NB4 (cell line): Measurements from ENCODE around the gene CHMP3.
"Not testable (repeated sequence)": the region's sequence is repeated elsewhere in the genome, so short reads cannot be mapped to it uniquely, and the experiment has no call there.

Experiments used
- DNase-seq: peaks from one replicate; pipeline ENCODE4 v3.0.0; 2010; ENCODE audit warnings: low read depth
- H3K4me3 ChIP-seq: one replicate; pipeline ENCODE4 v1.5.1; 2011; ENCODE audit warnings: mild to moderate bottlenecking, low read depth, low read length, moderate library complexity
- MYC ChIP-seq: IDR thresholded peaks from 2 replicates; pipeline ENCODE4 v1.6.1; 2011; ENCODE audit warnings: low read depth, low read length
- POLR2A ChIP-seq: IDR thresholded peaks from 2 replicates; pipeline ENCODE4 v1.6.1; 2011; ENCODE audit warnings: mild to moderate bottlenecking; ENCODE audit not compliant: insufficient read length; ENCODE audit errors: extremely low read depth
- TF ChIP-seq, protein P1 (sequence below): IDR thresholded peaks from 2 replicates; pipeline ENCODE4 v1.6.1; 2011; ENCODE audit warnings: low read depth, low read length
- TF ChIP-seq, protein P2 (sequence below): IDR thresholded peaks from one replicate; pipeline ENCODE4 v1.5.1; 2012; ENCODE audit warnings: low read depth, low read length

CHMP3 gene

DNA sequence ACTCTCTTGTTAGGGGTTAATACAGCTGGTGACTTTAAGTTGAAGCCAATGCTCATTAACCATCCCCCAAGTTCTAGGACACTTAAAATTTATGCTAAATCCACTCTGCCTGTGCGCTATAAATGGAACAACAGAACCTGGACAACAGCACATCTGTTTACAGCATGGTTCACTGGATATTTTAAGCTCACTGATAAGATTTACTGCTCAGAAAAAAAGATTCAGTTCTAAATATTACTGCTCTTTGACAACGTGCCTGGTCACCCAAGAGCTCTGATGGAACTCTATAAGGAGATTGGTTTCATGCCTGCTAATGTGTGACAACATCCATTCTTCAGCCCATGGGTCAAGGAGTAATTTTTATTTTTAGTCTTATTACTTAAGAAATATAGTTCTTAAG, 32.9 kb upstream of the CHMP3 start:
- no peak overlapping the region for H3K4me3 ChIP-seq
- no peak for DNase-seq
- TF ChIP-seq, protein P1, sequence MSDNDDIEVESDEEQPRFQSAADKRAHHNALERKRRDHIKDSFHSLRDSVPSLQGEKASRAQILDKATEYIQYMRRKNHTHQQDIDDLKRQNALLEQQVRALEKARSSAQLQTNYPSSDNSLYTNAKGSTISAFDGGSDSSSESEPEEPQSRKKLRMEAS = no peak
- no peak for TF ChIP-seq POLR2A
- TF ChIP-seq MYC = no peak
- TF ChIP-seq, protein P2, sequence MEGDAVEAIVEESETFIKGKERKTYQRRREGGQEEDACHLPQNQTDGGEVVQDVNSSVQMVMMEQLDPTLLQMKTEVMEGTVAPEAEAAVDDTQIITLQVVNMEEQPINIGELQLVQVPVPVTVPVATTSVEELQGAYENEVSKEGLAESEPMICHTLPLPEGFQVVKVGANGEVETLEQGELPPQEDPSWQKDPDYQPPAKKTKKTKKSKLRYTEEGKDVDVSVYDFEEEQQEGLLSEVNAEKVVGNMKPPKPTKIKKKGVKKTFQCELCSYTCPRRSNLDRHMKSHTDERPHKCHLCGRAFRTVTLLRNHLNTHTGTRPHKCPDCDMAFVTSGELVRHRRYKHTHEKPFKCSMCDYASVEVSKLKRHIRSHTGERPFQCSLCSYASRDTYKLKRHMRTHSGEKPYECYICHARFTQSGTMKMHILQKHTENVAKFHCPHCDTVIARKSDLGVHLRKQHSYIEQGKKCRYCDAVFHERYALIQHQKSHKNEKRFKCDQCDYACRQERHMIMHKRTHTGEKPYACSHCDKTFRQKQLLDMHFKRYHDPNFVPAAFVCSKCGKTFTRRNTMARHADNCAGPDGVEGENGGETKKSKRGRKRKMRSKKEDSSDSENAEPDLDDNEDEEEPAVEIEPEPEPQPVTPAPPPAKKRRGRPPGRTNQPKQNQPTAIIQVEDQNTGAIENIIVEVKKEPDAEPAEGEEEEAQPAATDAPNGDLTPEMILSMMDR = no peak

DNA sequence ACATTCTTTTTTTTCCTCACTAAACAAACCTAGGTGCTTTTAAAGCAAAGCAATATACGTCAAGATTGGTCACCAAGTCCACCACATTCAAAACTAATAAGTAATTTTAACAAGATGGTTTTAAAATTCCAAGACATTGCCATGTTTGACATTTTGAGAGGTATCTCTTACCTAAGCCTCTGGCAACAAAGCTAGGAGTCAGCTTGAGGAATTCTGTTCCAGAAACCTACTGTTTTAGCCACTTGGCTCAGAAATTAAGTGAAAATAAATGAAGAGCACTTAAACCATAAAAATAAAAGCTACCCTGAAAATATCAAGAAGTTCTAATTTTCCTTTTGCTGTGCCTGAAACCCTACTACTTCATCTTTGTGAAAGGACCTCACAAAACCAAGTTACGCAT, 30.0 kb upstream of the CHMP3 start:
- TF ChIP-seq, protein P1 = no peak
- TF ChIP-seq, protein P2 = no peak
- TF ChIP-seq POLR2A = no peak
- TF ChIP-seq MYC = no peak
- DNase-seq = no peak
- H3K4me3 ChIP-seq = no peak overlapping the region

DNA sequence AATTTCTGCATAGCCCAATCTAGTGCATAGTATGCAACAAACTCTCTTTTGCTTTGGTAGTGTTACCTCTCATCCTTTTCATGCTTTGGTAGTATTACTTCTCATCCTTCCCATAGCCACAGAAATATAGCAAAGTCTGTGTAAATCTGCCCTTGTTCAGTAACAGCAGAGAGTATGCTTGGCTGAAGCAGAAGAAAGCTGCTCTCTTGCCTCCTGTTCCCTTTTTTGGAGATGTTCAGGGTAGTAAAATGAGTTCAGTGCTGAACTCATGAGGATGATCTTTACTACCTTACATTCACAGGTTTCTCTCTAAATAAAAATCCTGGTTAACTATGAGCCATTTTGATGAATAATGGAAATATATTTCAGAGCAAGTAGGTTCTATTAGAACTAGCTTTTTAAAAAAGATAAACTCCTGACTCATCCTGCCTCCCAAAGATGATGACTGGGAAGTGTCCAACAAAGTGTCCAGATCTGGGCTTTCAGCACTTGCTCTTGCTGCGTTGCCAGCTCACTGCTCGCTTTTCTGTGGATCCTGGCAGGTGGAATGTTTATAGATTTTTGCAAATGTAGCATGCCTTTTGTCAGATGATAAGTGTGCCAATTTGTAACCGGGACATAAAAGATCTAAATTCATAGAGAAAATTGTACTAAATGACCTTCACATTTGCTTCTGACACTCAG, 29.4 kb upstream of the CHMP3 start:
- TF ChIP-seq POLR2A = no peak
- TF ChIP-seq, protein P1 = no peak
- DNase-seq = no peak
- H3K4me3 ChIP-seq = no peak overlapping the region

DNA sequence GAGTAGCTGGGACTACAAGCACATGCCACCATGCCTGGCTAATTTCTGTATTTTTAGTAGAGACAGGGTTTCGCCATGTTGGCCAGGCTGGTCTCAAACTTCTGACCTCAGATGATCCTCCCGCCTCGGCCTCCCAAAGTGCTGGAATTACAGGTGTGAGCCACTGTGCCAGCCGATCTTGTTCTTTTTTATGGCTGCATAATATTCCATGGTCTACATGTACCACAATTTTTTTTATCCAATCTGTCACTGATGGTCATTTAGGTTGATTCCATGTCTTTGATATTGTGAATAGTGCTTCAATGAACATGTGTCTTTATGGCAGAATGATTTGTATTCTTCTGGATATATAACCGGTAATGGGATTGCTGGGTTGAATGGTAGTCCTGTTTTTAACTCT, 26.5 kb upstream of the CHMP3 start:
- not testable (repeated sequence) for DNase-seq, H3K4me3 ChIP-seq

DNA sequence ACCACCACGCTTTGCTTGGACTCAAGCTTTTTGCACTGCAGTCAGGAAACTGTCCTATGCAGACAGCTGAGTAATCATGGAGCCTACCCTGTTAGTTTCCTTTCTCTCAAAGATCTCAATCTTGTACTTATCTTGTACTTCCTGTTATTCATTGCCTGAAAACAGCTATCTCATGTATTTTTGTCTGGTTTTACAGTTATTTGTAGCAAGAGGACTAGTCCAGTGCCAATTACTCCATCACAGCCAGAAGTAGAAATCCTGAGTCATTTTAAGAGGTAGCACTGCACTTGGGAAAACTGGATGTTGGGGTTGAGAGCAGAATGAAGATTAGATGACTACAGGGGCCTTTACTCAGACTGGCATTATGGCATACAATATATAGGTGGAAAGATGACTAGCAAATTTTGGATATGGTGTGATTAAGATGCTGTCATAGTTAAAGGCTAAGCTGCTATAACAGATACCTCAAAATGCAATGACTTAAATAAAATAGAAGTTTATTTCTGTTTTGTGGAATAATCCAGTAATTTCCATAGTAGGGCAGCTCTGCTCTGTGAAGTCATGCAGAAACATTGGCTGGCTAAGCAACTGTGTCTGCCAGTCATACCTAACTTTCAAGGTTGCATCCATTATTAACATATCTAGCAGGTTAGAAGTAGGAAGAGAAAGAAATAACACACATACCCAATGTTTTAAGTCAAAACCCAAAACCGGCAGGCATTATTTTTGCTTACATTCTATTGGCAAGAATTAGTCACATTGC, 21.1 kb upstream of the CHMP3 start:
- H3K4me3 ChIP-seq = no peak overlapping the region
- TF ChIP-seq MYC = no peak
- TF ChIP-seq POLR2A = no peak
- TF ChIP-seq, protein P2 = no peak
- TF ChIP-seq, protein P1 = no peak
- peak; percentile 55 for DNase-seq

DNA sequence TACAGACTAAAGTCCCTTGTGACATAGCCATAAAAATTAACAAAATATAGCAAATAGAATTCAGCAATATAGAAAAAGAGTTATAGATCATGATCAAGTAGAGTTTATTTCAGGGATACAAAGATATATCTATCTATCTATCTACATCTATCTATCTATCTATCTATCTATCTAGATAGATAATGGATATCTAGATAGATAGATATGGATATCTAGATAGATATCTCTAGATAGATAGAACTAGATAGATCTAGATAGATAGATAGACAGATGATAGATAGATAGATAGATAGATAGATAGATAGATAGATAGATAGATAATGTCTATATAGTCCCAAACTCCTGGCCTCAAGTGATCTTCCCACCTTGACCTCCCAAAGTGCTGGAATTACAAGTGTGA, 17.3 kb upstream of the CHMP3 start:
- H3K4me3 ChIP-seq = no peak overlapping the region
- no peak for TF ChIP-seq POLR2A
- TF ChIP-seq, protein P2 = no peak
- TF ChIP-seq, protein P1 = no peak
- TF ChIP-seq MYC = no peak
- no peak for DNase-seq

DNA sequence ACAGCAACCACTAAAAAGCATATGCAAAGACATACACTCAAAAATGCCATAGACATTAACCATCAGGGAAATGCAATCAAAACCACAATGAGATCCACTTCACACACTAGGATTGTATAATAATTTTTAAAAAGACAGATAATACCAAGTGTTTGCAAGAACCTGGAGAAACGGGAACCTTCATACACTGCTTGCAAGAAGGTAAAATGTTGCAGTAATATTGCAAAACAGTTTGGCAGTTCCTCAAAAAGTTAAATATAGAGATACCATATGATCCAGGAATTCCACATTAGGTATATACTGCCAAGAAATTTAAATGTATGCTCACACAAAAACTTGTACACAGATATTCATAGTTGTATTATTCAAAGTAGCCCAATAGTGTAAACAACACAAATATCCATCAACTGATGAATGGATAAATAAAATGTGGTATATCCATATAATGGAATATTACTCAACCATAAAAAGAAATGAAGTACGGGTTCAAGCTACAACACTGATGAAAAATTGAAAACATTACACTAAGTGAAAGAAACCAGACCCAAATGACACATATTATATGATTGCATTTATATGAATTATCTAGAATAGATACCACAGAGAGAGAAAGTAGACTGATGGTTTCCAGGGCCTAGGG, 14.7 kb upstream of the CHMP3 start:
- peak; percentile 10 for DNase-seq
- no peak overlapping the region for H3K4me3 ChIP-seq
- TF ChIP-seq POLR2A (no peak), MYC (no peak)
- TF ChIP-seq, protein P1 = no peak
- TF ChIP-seq, protein P2 = no peak
